ENCODE results near the gene HMGCS2. TPM values are rescaled to one million over a fixed set of nuclear protein-coding genes. Genes with fewer than 3 reads are reported as not detected.
"Not testable (repeated sequence)": the region's sequence is repeated elsewhere in the genome, so short reads cannot be mapped to it uniquely, and the experiment has no call there.

Gene HMGCS2
- total RNA-seq, 1 donor from 2014 or later, result 0.48 TPM

DNA sequence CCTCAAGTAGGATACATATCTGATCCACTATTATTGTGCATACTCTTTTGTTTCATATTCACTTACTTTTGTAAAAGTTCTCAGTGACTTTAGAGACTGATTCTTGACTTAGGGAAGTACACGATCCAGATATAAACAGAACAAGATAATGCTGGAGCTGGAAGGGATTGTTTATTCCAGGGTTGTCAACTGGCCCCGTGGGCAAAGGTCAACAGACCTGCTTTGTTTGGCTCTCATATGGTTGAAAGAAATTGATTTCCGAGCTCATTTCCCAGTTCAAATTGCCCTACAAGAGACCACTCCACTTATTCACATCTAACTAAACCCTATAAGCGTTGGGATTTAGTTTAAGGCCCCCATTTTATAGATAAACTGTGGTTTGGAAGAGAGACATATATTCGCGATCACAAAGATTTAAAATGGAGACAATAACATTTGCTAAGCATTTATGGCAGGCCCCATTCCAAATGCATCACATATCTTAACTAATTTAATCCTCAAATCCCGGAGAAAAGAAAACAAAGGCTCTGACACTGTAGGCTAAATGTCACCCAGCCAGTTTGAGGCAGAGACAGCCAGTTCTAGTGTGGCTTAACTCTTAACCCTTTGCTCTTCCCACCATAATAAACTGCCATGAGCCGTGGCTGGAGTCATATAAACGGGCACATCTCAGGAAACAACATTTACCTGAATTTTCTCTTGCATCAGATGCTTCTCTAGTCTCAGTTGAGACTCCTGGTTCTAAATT lies 21.9 kb upstream of the HMGCS2 start:
- no peak for DNase-seq (ENCODE audit: low spot score)

DNA sequence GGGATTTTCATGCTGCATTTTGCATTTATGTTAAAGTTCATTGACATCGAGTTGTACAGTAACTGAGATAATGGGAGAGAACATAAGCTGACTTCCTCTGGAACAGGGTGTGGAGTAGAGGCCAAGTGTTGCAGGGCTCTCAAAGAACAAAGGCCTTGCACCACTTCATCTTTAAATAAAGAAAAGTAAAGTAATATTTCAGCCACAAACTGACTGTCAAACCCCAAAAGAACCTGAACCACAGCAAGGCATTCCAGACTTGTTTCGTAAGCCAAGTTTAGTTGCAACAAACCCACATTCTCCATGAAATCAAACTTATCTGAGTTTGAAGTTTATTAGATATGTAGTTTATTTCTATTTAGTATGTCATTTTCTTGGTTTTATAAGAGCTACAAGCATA lies 19.1 kb upstream of the HMGCS2 start:
- no peak for DNase-seq (ENCODE audit: low spot score)

DNA sequence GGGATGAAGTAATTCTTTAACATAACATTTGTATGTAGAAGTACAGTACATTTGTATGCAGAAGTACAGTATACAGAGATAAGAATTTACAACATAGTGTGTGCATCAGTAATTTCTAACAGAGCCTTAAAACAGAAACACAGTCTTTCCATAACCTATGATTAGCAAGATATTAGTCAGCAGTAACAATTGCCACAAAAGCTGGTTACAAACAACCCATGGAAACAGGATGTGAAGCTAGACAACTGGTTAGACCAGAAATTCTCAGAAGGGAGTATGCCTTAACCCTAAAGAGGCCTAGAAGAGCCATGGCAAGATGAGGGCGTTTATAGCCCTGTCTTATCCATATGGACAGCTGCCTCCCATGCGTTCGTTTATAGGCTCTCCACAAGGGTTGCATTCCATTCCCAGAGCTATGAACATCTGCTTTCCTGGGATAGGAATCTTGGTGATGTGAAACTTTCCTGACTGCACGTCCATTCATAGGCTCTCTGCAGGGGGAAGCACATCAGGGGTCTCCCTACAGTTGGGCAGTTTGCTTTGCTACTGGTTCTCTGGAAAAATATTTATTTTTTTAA lies 17.9 kb upstream of the HMGCS2 start:
- not testable (repeated sequence) for DNase-seq (ENCODE audit: low spot score)

DNA sequence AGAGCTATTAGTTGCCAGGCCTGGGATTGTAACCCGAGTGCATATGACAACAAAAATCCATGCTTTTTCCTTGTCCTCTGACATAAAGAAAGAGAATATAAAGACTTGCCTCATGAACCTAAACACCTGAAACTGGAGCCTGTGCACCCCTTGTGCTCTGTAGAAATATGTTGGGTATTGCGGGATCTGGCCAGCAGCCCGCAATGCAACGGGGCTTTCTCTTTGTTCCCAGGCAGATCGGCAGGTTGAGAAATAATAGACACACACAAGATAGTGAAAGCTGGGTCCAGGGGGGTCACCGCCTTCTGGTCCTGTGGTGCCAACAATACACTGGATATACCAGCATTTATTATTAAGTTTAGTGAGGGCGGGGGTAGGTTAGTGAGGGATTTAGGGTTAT lies 17.3 kb upstream of the HMGCS2 start:
- DNase-seq (ENCODE audit: low spot score), result not testable (repeated sequence)

DNA sequence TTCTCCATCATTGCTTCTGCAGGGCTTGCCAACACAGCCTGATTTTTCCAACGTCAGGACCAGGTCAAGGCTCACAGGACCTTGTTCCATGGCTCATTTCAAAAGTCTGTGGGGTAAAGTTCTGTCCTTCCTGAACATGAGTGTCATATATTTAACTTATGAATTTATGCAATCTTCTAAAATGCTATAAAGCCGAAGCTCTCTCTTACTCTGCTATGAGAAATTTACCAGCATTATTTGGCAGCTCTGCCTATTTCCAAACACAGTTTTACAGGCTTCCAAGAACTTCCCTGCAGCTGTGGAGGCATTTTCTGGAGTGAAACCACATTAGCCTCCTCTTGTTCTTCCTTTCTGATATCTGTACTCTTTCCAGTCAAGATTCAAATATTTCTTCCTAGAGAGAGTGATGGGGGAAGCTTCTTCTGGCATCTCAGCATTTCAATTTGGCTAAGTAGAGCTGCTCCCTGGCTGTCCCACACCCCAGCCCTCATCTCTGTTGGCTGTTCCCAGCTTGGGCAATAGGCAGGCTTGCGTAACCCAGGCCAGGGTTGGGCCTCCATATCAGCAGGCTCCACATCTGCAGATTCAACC lies 15.6 kb upstream of the HMGCS2 start:
- DNase-seq (ENCODE audit: low spot score), result peak; percentile 37

DNA sequence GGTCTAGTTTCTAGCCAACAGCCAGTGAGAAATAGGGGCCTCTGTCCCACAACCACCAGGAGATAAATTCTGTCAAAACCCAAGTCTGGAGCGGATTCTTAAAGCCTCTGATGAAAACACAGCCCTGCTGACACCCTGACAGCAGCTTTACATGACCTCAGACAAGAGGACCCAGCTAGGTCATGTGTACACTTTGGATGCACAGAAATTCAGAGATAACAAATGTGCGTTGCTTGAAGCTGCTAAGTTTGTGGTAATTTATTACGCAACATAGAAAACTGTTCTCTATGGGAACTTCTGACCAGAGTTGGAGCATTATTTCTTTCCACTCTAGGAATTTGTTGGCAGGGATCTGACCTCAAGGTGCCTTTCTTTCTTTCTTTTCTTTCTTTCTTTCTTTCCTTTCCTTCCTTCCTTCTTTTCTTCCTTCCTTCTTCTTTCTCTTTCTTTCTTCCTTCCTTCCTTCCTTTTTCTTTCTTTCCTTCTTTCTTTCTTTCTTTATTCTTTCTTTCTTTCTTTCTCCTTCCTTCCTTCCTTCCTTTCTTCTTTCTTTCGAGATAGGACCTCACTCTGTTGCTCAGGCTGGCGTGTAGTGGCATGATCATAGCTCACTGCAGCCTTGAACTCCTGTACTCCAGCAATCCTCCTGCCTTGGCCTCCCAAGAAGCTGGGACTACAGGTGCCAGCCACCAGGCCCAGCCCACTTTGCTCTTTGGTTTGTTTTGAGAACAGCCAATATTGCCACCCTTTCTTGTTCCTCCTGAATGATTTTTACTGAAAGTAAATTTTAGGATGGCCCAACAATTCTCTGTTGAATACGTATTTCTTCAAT lies 14.9 kb upstream of the HMGCS2 start:
- DNase-seq (ENCODE audit: low spot score), result peak; percentile 50

DNA sequence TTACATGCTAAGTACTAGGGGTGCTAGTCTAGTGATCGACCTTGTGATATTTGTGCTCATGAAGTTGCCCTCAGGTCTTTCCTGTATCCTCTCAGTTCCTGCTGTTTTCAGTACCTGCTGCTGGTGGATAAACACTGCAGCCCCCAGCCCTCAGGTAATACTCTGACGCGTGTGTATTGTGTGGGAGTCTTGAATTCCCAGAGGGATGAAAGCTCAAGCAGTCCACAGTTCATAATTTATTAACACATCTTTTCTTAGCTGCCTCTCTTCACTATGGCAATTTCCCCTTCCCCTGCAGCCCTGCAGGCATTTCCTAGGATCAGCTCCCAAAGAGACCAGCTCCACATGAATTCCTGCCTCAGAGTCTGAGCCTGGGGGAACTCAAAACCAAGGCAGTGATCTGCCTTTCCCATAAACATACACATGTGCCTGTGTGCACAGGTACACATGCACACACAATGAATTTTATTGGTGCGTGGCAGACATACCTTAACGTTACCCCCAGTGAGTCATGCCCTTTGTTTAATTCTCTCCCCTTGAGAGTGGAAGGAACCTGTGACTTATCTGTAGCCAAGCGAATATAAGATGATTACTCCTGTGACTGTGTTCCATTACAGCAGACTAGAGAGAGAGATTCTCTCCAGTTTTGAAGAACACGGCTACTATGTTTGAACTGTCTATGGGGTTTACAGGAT lies 14.1 kb upstream of the HMGCS2 start:
- DNase-seq (ENCODE audit: low spot score), result no peak

DNA sequence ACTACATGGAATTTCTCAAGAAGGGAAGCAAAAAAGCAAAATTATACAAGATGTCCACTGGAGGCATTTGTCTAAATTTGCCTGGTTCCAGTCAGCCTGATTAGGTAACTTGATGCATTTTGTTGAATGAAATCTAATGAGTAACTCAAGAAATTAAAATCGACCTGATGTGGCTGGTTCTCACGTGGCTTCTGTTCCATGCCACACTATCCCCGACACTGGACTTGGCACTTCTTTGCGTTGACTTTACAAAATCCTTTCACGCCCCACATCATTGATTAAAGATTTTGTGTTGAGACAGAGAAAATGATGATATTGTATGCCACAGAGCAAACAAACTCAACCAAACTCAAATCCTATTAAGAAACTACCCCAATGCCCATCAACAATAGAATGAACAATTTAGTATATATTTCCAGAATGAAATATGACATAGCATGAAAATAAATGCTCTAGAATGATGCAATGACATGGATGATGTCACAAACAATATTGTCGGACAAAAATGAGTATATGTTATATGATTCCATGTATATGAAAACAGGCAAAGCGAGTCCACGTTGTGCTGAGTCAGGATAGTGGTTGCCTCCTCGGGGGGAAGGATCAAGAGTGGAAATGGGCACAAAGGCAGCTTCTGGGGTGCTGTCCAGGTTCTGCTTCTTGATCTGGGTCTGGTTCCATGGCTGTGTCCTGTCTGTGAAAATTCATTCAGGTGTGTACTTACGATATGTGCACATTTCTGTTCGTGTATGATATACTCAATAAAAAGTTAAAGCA lies 12.9 kb upstream of the HMGCS2 start:
- no peak for DNase-seq (ENCODE audit: low spot score)

DNA sequence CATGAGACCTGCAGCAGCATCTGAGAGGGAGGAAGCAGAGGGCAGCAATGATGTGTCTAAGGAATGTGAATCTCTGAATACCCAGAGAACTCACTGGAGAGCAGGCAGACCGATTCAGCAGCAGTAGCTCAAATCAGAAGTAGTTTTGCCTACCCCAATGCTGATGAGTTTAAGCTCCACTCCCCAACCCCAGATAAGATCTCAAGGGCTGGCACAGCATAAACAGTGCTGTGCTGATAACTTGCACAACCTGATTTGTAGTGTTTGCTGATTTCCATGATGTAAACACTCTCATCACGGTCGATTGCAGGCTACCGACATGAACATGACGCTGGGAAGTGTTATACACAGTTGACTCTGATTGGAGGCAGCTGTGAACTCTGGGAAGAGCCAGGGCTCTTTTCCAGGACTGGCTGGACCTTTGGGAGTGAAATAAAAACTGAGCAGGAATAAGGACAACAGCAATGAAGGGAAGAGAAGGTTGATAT lies 11.2 kb upstream of the HMGCS2 start:
- DNase-seq (ENCODE audit: low spot score), result peak; percentile 65

DNA sequence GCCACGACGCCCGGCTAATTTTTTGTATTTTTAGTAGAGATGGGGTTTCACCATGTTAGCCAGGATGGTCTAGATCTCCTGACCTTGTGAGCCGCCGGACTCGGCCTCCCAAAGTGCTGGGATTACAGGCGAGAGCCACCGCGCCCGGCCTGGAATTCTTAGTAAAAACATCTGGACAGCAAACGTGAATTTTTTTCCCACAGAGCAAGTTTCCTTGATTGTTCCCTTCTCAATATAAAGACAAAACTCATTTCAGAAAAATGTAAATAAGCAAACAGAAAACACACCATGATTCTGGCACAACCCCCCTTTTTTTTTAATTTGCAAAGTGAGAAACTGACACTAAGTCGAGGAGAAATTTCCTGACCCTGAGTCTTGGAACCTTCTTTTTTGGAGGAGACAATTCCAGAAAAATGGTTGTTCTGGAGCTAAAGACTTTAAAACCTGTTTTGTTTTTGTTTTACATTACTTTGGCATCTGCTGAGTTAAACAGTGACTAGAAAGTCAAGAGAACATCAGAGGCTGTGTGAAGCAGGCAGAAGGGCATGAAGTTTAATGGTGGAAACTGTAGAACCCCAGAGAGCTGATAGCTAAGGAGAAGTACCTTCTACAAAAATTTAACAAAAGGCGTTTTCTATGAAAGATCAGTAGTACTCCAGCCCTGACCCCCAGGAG lies 10.3 kb upstream of the HMGCS2 start:
- DNase-seq (ENCODE audit: low spot score), result no peak

DNA sequence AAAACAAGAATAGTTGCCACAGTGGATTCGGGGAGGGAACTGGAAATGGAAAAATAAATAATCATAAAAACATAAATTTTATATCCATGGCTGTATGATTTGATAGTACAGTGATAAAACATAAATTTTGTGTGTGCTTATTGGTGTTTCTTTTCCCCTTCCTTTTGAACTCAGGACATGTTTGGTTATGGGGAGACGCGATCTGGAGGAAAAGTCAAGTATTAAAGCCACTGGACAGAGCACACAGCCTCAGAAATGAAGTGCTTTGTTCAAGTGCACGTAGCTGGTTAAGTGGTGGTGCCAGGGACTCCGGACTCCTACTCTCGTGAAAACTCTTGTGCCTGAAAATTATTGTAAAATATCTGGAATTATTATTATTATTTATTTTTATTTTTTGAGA lies 9.7 kb upstream of the HMGCS2 start:
- DNase-seq (ENCODE audit: low spot score), result no peak

DNA sequence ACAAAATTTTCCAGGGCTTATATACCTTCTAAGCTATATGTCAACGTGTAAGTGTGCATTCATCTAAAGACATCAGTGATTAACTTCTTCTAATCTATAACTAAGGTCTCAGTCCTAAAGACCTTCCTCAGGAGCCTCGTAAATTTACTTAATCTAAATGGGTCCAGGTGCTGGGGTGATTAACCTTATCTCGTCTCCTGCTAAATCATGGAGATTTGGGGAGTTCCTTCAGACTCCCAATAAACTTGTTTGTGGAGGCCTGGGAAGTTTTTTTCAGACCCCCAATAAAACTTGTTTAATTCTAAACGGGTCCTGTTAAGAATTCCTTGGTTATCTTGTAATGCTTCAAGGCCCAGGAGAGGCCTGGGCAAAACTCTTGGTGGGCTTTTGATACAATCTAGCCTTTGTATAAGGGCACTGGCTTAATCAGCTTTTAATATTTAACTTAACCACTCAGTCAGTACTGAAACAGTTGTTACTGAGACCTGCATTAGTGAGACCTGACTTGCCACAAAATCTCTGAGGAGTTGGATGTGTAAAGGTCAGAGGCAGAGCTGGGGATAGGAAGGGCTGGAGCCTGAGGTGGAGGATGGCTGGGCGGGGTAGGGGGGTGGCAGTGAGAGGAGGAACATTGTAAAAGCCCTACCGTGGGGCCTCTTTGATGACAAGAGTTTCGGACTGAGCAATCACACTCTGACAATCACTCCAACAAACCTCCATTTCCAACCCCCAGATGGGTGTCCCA lies 6.2 kb upstream of the HMGCS2 start:
- DNase-seq (ENCODE audit: low spot score), result no peak

DNA sequence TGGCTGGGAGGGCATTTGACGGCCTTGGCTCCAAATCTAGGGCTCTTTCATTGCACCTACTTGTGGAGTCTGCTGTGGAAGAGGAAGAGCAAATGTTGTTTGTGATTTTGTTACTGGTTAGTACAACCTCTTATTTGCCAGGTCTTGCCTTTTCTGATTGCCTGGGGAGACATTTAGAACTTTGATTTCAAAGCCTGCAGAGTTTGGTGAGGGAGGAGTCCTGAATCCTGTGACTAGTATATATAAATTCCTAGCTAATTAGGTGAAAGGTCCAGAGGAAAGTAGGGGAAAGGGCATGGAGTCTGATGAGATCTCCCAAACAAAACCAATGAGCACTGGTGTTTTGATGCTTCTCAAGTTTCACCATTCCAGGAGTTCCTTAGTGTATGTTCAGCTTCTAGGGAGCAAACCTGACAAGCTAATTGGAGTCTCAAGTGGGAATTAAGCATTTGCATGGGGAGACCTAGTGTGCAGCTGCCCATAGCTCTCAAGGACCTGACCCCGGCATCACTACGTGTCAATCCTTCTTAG lies 5.1 kb upstream of the HMGCS2 start:
- no peak for DNase-seq (ENCODE audit: low spot score)

DNA sequence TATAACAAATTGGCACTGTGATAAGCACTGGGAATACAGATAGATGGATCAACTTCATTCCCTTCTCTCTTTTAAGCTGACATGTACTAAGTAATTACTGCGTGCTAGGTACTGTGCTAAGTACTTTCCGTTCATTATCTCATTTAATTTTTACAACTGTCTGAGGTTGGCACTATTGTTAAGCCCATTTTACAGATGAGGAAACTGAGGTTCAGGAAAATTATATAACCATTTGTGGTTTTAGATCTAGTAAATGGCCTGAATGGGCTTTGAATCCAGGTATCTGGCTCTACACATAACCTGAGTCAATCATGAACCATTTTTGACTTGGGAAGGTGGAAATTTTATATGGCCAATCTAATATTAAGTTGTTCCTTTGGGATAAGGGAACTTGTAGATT lies 3.6 kb upstream of the HMGCS2 start:
- no peak for DNase-seq (ENCODE audit: low spot score)

DNA sequence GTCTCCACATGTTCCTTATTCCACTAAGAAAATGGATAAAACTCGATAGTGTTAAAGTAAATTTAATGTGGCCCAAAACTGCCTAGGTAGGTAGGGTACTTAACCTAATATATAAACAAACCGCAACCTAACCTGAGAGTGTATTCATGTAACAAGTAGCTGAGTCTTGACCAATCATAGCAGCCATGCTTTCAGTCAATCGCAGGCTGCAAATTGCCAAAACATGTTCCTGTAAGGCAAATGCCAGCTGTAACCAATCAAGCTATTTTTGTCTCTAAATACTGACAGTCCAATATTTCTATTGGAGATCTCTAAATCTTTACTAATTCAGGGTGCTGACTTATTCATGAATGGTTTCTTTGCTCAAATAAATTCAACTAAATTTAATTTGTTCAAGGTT lies 3.1 kb upstream of the HMGCS2 start:
- no peak for DNase-seq (ENCODE audit: low spot score)

DNA sequence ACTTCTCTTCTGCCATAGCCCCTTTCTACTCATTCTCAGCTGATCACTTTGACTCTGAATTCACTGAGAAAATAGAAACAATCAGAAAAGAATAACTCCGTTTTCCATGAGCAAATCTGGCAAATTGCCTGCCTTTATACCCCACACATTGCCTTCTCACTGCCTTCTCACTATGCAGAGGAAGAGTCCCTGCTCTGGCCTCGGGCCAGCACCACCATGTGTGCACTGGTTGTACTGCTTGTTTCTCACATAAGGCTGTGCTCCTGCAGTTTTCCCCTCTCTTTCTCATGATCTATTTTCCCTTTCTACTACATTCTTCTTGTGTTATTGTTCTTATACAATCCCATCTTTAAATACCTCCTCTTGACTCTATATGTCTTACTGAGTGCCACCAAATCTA lies 2.3 kb upstream of the HMGCS2 start:
- no peak for DNase-seq (ENCODE audit: low spot score)

DNA sequence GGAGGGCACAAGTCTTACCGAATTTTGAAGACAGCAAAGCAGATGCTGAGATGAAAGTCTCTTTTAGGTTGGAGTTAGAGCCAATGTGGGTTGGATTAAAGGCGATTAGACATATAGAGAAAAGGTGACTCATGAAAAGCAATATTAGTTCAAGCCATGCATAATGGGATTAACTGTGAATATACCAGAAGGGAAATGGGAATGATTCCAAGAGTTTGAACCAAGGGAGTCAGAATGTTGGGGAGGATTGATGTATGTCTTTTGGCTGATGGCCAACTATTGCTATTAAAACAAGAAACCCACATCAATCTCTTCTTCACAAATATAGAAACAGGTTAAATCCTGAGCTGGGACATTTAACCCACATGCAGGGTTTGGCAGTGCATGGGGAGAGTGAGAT lies 1.2 kb downstream of the HMGCS2 start:
- DNase-seq (ENCODE audit: low spot score), result no peak

DNA sequence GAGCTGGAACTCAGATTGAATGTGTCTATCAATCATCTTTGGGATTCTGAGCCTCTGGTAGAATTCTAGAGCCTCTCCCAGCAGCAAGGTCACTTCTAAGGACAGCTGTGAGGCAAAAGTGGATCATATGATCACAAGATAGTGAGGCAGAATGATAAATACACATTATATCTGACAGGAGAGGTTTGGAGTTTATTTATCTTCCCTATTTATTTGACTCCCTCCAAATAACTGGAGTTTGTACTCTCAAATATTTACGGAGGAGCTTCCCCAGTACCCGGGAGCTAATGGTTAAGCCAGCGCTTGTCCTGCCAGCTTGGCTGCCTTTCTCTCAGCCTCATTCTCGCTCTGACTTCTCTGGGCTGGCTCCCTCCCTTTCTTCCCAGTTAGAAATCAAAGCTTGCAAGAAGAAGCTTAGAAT lies 2.3 kb downstream of the HMGCS2 start:
- peak; percentile 71 for DNase-seq (ENCODE audit: low spot score)

DNA sequence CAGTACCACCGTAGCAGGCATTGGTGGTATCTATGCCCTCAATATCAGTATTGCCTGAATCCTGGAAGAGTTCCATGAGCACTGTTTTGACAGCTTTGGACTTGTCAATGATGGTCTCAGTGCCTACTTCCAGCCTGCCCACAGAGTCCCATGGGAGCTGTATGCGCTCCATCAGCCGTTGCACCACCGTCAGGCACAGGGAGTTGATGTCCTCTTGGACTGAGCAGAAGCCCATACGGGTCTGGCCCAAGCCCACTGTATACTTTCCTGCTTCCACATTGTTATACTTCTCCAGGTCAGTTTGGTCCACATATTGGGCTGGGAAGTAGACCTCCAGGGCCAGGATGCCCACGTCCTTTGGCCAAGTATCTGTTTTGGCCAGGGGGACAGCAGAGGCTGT lies 4.5 kb downstream of the HMGCS2 start:
- DNase-seq (ENCODE audit: low spot score), result no peak

All from umbilical cord (tissue), 2 donors.